Measurements from ENCODE around the gene ADAM19.

GRCh38 chr5:157624144-157624543 is 48.6 kb upstream of the ADAM19 start:
- TF ChIP-seq CTCF (IDR thresholded peaks at IDR 0.05; ENCODE audit: poor library complexity) (no peak), EZH2phosphoT487 (IDR thresholded peaks at IDR 0.05; ENCODE audit: low read depth, severe bottlenecking, unreplicated experiment) (no peak), EZH2 (IDR thresholded peaks at IDR 0.05; ENCODE audit: borderline replicate concordance) (no peak)
